ENCODE measurements around the gene PHF12.

PHF12 gene

DNA sequence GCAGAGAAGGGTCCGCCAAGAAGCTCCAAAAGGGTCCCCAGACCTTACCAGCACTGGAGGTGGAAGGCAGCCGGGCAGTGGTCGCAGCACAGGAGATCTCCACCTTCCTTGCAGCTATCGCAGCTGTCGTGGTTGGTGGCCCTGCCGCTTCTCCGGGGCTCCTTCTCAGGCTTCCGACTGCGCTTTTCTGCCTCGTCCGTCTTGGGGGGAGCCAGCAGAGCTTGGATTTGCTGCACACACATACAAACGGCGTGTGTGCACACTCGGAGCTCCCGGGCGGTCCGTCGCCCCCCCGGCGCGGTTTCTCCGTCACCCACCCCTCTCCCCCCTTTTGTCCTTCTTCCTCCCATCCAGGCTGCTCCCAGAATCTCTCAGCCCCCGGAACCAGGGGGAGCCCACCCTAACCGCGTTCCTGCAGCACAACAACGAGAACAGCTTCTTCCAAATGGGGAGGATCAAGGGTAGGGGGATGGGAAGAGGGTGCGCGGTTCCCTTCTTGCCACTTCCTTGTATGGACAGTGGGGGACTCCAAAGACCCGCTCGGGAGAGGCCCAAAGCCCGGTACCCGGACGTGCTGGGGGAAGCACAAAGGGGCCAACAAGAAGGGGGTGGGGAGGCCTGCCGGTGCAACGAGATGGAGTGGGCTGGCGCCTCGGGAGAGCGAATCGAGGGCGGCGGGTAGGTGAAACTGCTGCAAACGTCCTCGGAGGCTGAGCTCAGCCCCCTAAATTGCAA is 1.1 kb downstream of the PHF12 start:
- peak overlapping the region; percentile 92 for H3K4me2 ChIP-seq (ENCODE audit: low read length)
- no peaks in the 10 kb centered on the region for H3K9me2 ChIP-seq (replicated peaks; ENCODE audit: control insufficient read depth, low read length)
- H3K9me3 ChIP-seq (ENCODE audit: control insufficient read depth, insufficient read depth, low read length), result no peaks in the 10 kb centered on the region
- no peaks in the 10 kb centered on the region for H3K27me3 ChIP-seq (ENCODE audit: control insufficient read depth, low read length)
- H3K4me3 ChIP-seq (ENCODE audit: low read length), result peak overlapping the region; percentile 89
- peak overlapping the region; percentile 78 for H3K27ac ChIP-seq (ENCODE audit: low read depth, low read length)
- peaks cover 7% of the 10 kb centered on the region; the same call in 1 of the 2 replicates for H3F3A ChIP-seq (ENCODE audit: control insufficient read depth, insufficient read depth)
- no peak for TF ChIP-seq EZH2phosphoT487 (IDR thresholded peaks at IDR 0.05; ENCODE audit: borderline replicate concordance, low read length)
- TF ChIP-seq, protein P1, sequence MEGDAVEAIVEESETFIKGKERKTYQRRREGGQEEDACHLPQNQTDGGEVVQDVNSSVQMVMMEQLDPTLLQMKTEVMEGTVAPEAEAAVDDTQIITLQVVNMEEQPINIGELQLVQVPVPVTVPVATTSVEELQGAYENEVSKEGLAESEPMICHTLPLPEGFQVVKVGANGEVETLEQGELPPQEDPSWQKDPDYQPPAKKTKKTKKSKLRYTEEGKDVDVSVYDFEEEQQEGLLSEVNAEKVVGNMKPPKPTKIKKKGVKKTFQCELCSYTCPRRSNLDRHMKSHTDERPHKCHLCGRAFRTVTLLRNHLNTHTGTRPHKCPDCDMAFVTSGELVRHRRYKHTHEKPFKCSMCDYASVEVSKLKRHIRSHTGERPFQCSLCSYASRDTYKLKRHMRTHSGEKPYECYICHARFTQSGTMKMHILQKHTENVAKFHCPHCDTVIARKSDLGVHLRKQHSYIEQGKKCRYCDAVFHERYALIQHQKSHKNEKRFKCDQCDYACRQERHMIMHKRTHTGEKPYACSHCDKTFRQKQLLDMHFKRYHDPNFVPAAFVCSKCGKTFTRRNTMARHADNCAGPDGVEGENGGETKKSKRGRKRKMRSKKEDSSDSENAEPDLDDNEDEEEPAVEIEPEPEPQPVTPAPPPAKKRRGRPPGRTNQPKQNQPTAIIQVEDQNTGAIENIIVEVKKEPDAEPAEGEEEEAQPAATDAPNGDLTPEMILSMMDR (IDR thresholded peaks at IDR 0.05; ENCODE audit: low read depth, low read length, poor library complexity, severe bottlenecking), result no peak
- H3K36me3 ChIP-seq (ENCODE audit: control insufficient read depth, low read length), result peaks cover 52% of the 10 kb centered on the region
- H4K20me1 ChIP-seq (ENCODE audit: control insufficient read depth, insufficient read depth, low read depth, low read length), result peaks cover 19% of the 10 kb centered on the region
- H3K4me1 ChIP-seq (ENCODE audit: control insufficient read depth, low read length), result peaks cover 50% of the 10 kb centered on the region
- peaks cover 61% of the 10 kb centered on the region for H3K79me2 ChIP-seq (ENCODE audit: control insufficient read depth, low read length)

DNA sequence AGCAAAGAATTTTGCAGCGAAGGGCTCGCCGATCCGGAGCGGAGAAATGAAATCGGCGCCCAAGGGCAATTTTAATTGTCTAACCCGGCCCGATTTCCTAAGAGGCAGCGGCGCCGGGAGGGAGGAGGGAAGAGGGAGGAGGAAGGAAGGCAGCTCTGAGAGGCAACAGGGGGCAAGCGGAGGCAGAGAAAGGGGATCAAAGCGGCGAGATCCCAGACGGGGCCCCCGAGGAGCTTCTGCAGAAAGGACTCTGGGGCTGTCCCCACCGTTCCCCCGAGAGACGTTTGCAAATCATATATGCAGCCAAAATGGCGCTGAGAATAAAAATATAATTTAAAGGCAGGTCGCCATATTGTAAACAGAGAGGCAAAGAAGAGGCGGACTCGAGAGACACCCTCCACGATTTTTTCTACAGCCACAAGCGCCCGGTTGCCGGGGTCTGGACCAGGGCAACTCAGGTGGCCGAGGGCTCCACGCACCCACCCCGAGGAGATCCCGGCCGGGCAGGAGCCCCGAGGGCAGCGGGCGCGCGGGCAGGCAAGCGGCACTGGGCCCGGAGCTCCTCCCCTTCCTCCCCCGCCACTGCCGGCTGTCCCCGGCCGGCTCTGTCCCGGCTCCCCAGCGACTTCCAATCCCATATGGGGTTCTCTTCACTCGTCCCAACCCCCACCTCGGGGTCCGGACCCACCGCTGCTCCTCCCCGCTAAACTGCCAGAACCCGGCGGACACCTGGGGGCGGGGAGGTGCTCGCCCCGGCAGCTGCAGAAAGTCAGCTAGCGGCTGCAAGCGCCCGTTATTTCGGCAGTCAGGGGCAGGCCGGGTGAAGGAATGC is 1.9 kb downstream of the PHF12 start:
- H3K9me3 ChIP-seq (ENCODE audit: control insufficient read depth, insufficient read depth, low read length), result no peaks in the 10 kb centered on the region
- peak overlapping the region; percentile 89 for H3K4me3 ChIP-seq (ENCODE audit: low read length)
- H4K20me1 ChIP-seq (ENCODE audit: control insufficient read depth, insufficient read depth, low read depth, low read length), result peaks cover 23% of the 10 kb centered on the region
- no peaks in the 10 kb centered on the region for H3K9me2 ChIP-seq (replicated peaks; ENCODE audit: control insufficient read depth, low read length)
- H3K36me3 ChIP-seq (ENCODE audit: control insufficient read depth, low read length), result peaks cover 58% of the 10 kb centered on the region
- peak overlapping the region; percentile 92 for H3K4me2 ChIP-seq (ENCODE audit: low read length)
- peaks cover 55% of the 10 kb centered on the region for H3K4me1 ChIP-seq (ENCODE audit: control insufficient read depth, low read length)
- H3K79me2 ChIP-seq (ENCODE audit: control insufficient read depth, low read length), result peaks cover 69% of the 10 kb centered on the region
- H3F3A ChIP-seq (ENCODE audit: control insufficient read depth, insufficient read depth), result peaks cover 9% of the 10 kb centered on the region; the same call in 1 of the 2 replicates
- H3K27me3 ChIP-seq (ENCODE audit: control insufficient read depth, low read length), result no peaks in the 10 kb centered on the region
- TF ChIP-seq, protein P1 (IDR thresholded peaks at IDR 0.05; ENCODE audit: low read depth, low read length, poor library complexity, severe bottlenecking), result no peak
- TF ChIP-seq EZH2phosphoT487 (IDR thresholded peaks at IDR 0.05; ENCODE audit: borderline replicate concordance, low read length), result no peak
- H3K27ac ChIP-seq (ENCODE audit: low read depth, low read length), result peak overlapping the region; percentile 78

DNA sequence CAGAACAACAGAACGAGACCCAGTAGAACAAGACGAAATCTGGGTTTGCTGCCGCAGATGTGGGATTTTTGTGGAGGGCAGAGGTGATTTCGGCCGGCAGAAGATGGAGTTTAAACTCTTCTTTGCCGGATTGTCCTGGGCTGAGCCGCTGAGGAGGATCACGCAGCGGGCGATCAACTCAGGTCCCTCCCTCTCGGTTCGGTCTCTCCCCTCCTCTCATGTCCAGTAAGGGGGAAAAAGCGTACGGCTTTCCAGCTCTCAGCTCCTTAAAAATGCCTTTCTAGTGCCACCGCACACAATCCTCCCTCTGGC is 2.5 kb downstream of the PHF12 start:
- H3K79me2 ChIP-seq (ENCODE audit: control insufficient read depth, low read length), result peaks cover 74% of the 10 kb centered on the region
- H3F3A ChIP-seq (ENCODE audit: control insufficient read depth, insufficient read depth), result peaks cover 11% of the 10 kb centered on the region; the same call in 1 of the 2 replicates
- H3K9me2 ChIP-seq (replicated peaks; ENCODE audit: control insufficient read depth, low read length), result no peaks in the 10 kb centered on the region
- peaks cover 55% of the 10 kb centered on the region for H3K4me1 ChIP-seq (ENCODE audit: control insufficient read depth, low read length)
- peak overlapping the region; percentile 92 for H3K4me2 ChIP-seq (ENCODE audit: low read length)
- H3K9me3 ChIP-seq (ENCODE audit: control insufficient read depth, insufficient read depth, low read length), result no peaks in the 10 kb centered on the region
- TF ChIP-seq, protein P1 (IDR thresholded peaks at IDR 0.05; ENCODE audit: low read depth, low read length, poor library complexity, severe bottlenecking), result no peak
- no peak for TF ChIP-seq EZH2phosphoT487 (IDR thresholded peaks at IDR 0.05; ENCODE audit: borderline replicate concordance, low read length)
- H3K27me3 ChIP-seq (ENCODE audit: control insufficient read depth, low read length), result no peaks in the 10 kb centered on the region
- H4K20me1 ChIP-seq (ENCODE audit: control insufficient read depth, insufficient read depth, low read depth, low read length), result peaks cover 23% of the 10 kb centered on the region
- peak overlapping the region; percentile 89 for H3K4me3 ChIP-seq (ENCODE audit: low read length)
- peaks cover 64% of the 10 kb centered on the region for H3K36me3 ChIP-seq (ENCODE audit: control insufficient read depth, low read length)
- peak overlapping the region; percentile 78 for H3K27ac ChIP-seq (ENCODE audit: low read depth, low read length)
